GM12878 (cell line): ENCODE results near the gene HS3ST6.

Experiments used
- CTCF ChIP-seq, 3 experiments: IDR thresholded peaks in 2 of 3; conservative IDR thresholded peaks in 1 of 3; 2 replicates each; pipeline ENCODE4 v1.5.1; 2011; ENCODE audit warnings: low read depth in 3 of 3, low read length in 3 of 3, mild to moderate bottlenecking in 3 of 3, control low read depth in 2 of 3, moderate library complexity in 2 of 3, inconsistent platforms in 1 of 3, mixed read lengths in 1 of 3; ENCODE audit not compliant: control insufficient read depth in 2 of 3, insufficient read depth in 1 of 3; ENCODE audit errors: extremely low read depth in 1 of 3
- EP300 ChIP-seq, 2 experiments: fragments of 150-350 bp in 1 of 2; IDR thresholded peaks; 2 replicates each; pipeline ENCODE4 v1.6.1; 2011 to 2012; ENCODE audit warnings: low read depth in 2 of 2, low read length in 2 of 2, borderline replicate concordance in 1 of 2, improper control_type of control experiment in 1 of 2, inconsistent platforms in 1 of 2; ENCODE audit not compliant: control insufficient read depth in 1 of 2
- EZH2 ChIP-seq: IDR thresholded peaks from 2 replicates; pipeline ENCODE4 v1.6.1; 2012; ENCODE audit warnings: low read depth, mild to moderate bottlenecking, control low read depth, inconsistent platforms, low read length, borderline replicate concordance; ENCODE audit not compliant: control insufficient read depth
- POU2F2 ChIP-seq: IDR thresholded peaks from 3 replicates; pipeline ENCODE4 v1.6.1; 2011; ENCODE audit warnings: low read depth, mild to moderate bottlenecking, low read length, borderline replicate concordance
- RBBP5 ChIP-seq: fragments of 200-600 bp; sonication (generic); conservative IDR thresholded peaks from 2 replicates; pipeline ENCODE4 v1.6.1; 2016
- YY1 ChIP-seq: IDR thresholded peaks from 2 replicates; pipeline ENCODE4 v1.6.1; 2011; ENCODE audit warnings: low read depth, mild to moderate bottlenecking, low read length

- TF ChIP-seq CTCF (IDR thresholded peaks at IDR 0.05 in 2 of 3, conservative IDR thresholded peaks at IDR 0.05 in 1 of 3; ENCODE audit: control insufficient read depth in 2 of 3, extremely low read depth in 1 of 3, insufficient read depth in 1 of 3, low read depth in 3 of 3, low read length in 3 of 3) (no peak), YY1 (no peak), EP300 (IDR thresholded peaks at IDR 0.05; ENCODE audit: borderline replicate concordance in 1 of 2, control insufficient read depth in 1 of 2, low read depth in 2 of 2, low read length in 2 of 2) (no peak), POU2F2 (no peak), RBBP5 (no peak), EZH2 (no peak)
Observed at GRCh38 chr16:1914084-1914608, 4.1 kb downstream of the HS3ST6 start.
